ENCODE measurements around the gene FAM110D.
A peak's percentile ranks its signal among the peaks of the same experiment; 100 is the strongest.

GRCh38 chr1:26111530-26112406 lies 47.1 kb upstream of the FAM110D start, which contains the start of gene PDIK1L:
- TF ChIP-seq CTCF (IDR thresholded peaks at IDR 0.05) (no peak), TCF7L2 (IDR thresholded peaks at IDR 0.05; ENCODE audit: low read depth, low read length) (no peak; the same call in 1 of the 2 replicates), SIN3A (IDR thresholded peaks at IDR 0.05; ENCODE audit: borderline replicate concordance, insufficient read depth, low read depth, low read length) (peak; percentile 96; the same call in 1 of the 2 replicates)

Data from Panc1 (cell line).